Keratinocyte (primary cell): Measurements from ENCODE around the gene RILPL2.

Experiments used
- CTCF ChIP-seq, 3 experiments: IDR thresholded peaks in 1 of 3; conservative IDR thresholded peaks in 1 of 3; optimal IDR thresholded peaks in 1 of 3; 2 replicates in 2 of 3; 3 replicates in 1 of 3; pipeline versions ENCODE3 to v1.5.1; 2011; ENCODE audit warnings: low read length in 3 of 3, mild to moderate bottlenecking in 3 of 3, moderate library complexity in 2 of 3, control low read depth in 1 of 3, inconsistent platforms in 1 of 3; ENCODE audit not compliant: insufficient read depth in 2 of 3; ENCODE audit errors: extremely low read depth in 1 of 3
- EZH2 ChIP-seq: IDR thresholded peaks from one replicate; pipeline ENCODE4 v1.6.1; 2012; ENCODE audit warnings: inconsistent platforms, mild to moderate bottlenecking, low read length, moderate library complexity

GRCh38 chr12:123478069-123478468 lies 41.6 kb upstream of the RILPL2 start:
- TF ChIP-seq CTCF (optimal IDR thresholded peaks at IDR 0.05 in 1 of 3, IDR thresholded peaks at IDR 0.05 in 1 of 3, conservative IDR thresholded peaks at IDR 0.05 in 1 of 3; ENCODE audit: extremely low read depth in 1 of 3, insufficient read depth in 2 of 3, low read length in 3 of 3) (no peak), EZH2 (no peak)
